ENCODE results near the gene IQSEC1.

Gene IQSEC1

GRCh38 chr3:12988728-12989454 is 84.3 kb downstream of the IQSEC1 start:
- no peak for TF ChIP-seq CTCF (IDR thresholded peaks at IDR 0.05; ENCODE audit: borderline replicate concordance, control extremely low read depth, extremely low read depth, insufficient read depth, missing control alignments)
- in situ Hi-C loops (cut with MboI; ENCODE audit: low sequenced_read_pairs, unreplicated experiment): no loop called here
- DNase-seq (ENCODE audit: low spot score): no peak

- DNase-seq (ENCODE audit: low spot score): no peak
- in situ Hi-C loops (cut with MboI; ENCODE audit: low sequenced_read_pairs, unreplicated experiment): no loop called here
- no peak for TF ChIP-seq CTCF (IDR thresholded peaks at IDR 0.05; ENCODE audit: borderline replicate concordance, control extremely low read depth, extremely low read depth, insufficient read depth, missing control alignments)
Measured at GRCh38 chr3:12987602-12988001, 85.6 kb downstream of the IQSEC1 start.

- no peak for TF ChIP-seq CTCF (IDR thresholded peaks at IDR 0.05; ENCODE audit: borderline replicate concordance, control extremely low read depth, extremely low read depth, insufficient read depth, missing control alignments)
- DNase-seq (ENCODE audit: low spot score): no peak
- in situ Hi-C loops (cut with MboI; ENCODE audit: low sequenced_read_pairs, unreplicated experiment): no loop called here
Measured at GRCh38 chr3:12986986-12987385, 86.2 kb downstream of the IQSEC1 start.

- TF ChIP-seq CTCF (IDR thresholded peaks at IDR 0.05; ENCODE audit: borderline replicate concordance, control extremely low read depth, extremely low read depth, insufficient read depth, missing control alignments): no peak
- no peak for DNase-seq (ENCODE audit: low spot score)
- in situ Hi-C loops (cut with MboI; ENCODE audit: low sequenced_read_pairs, unreplicated experiment): no loop called here
Measured at GRCh38 chr3:12986521-12986920, 86.7 kb downstream of the IQSEC1 start.

GRCh38 chr3:12986031-12986430 is 87.2 kb downstream of the IQSEC1 start:
- in situ Hi-C loops (cut with MboI; ENCODE audit: low sequenced_read_pairs, unreplicated experiment): no loop called here
- no peak for TF ChIP-seq CTCF (IDR thresholded peaks at IDR 0.05; ENCODE audit: borderline replicate concordance, control extremely low read depth, extremely low read depth, insufficient read depth, missing control alignments)

GRCh38 chr3:12985148-12985547 is 88.1 kb downstream of the IQSEC1 start:
- no peak for TF ChIP-seq CTCF (IDR thresholded peaks at IDR 0.05; ENCODE audit: borderline replicate concordance, control extremely low read depth, extremely low read depth, insufficient read depth, missing control alignments)
- in situ Hi-C loops (cut with MboI; ENCODE audit: low sequenced_read_pairs, unreplicated experiment): no loop called here
- DNase-seq (ENCODE audit: low spot score): no peak

More at GRCh38 chr3:12986031-12986430, 87.2 kb downstream of the IQSEC1 start:
- DNase-seq (ENCODE audit: low spot score): no peak

All from GM13976 (cell line).